Measurements from ENCODE around the gene COPZ1.

Gene COPZ1

GRCh38 chr12:54331461-54331860 lies 6.5 kb downstream of the COPZ1 start:
- Histone ChIP-seq H2AFZ (ENCODE audit: low read depth, low read length) (no peak overlapping the region), H3K36me3 (ENCODE audit: insufficient read depth, low read length) (peaks cover 11% of the 10 kb centered on the region), H3K27me3 (ENCODE audit: insufficient read depth, low read length) (no peaks in the 10 kb centered on the region), H3K4me1 (ENCODE audit: insufficient read depth, low read length) (no peaks in the 10 kb centered on the region), H3K9me3 (ENCODE audit: low read length) (no peaks in the 10 kb centered on the region), H3K4me3 (ENCODE audit: low read length) (no peak overlapping the region)

- Histone ChIP-seq H3K27me3 (ENCODE audit: insufficient read depth, low read length) (no peaks in the 10 kb centered on the region), H3K36me3 (ENCODE audit: insufficient read depth, low read length) (peaks cover 8% of the 10 kb centered on the region), H3K9me3 (ENCODE audit: low read length) (no peaks in the 10 kb centered on the region), H3K4me3 (ENCODE audit: low read length) (no peak overlapping the region), H2AFZ (ENCODE audit: low read depth, low read length) (no peak overlapping the region), H3K4me1 (ENCODE audit: insufficient read depth, low read length) (peaks cover 11% of the 10 kb centered on the region)
These were observed 8.6 kb downstream of the COPZ1 start for GRCh38 chr12:54333420-54334034.

- Histone ChIP-seq H3K4me1 (ENCODE audit: insufficient read depth, low read length) (peaks cover 27% of the 10 kb centered on the region), H3K36me3 (ENCODE audit: insufficient read depth, low read length) (peaks cover 12% of the 10 kb centered on the region), H3K4me3 (ENCODE audit: low read length) (no peak overlapping the region), H3K9me3 (ENCODE audit: low read length) (no peaks in the 10 kb centered on the region), H3K27me3 (ENCODE audit: insufficient read depth, low read length) (no peaks in the 10 kb centered on the region), H2AFZ (ENCODE audit: low read depth, low read length) (no peak overlapping the region)
These were observed 12.4 kb downstream of the COPZ1 start for GRCh38 chr12:54337280-54337842.

- no peaks in the 10 kb centered on the region for H3K9me3 ChIP-seq (ENCODE audit: low read length)
- no peak overlapping the region for H3K4me3 ChIP-seq (ENCODE audit: low read length)
- H3K4me1 ChIP-seq (ENCODE audit: insufficient read depth, low read length) = peaks cover 27% of the 10 kb centered on the region
- no peak overlapping the region for H2AFZ ChIP-seq (ENCODE audit: low read depth, low read length)
- H3K27me3 ChIP-seq (ENCODE audit: insufficient read depth, low read length) = no peaks in the 10 kb centered on the region
- peaks cover 18% of the 10 kb centered on the region for H3K36me3 ChIP-seq (ENCODE audit: insufficient read depth, low read length)
These were observed 13.1 kb downstream of the COPZ1 start for GRCh38 chr12:54337854-54338650.

GRCh38 chr12:54338698-54339296 lies 13.9 kb downstream of the COPZ1 start:
- H3K4me1 ChIP-seq (ENCODE audit: insufficient read depth, low read length) = peaks cover 27% of the 10 kb centered on the region
- H3K4me3 ChIP-seq (ENCODE audit: low read length) = no peak overlapping the region
- no peaks in the 10 kb centered on the region for H3K9me3 ChIP-seq (ENCODE audit: low read length)
- H2AFZ ChIP-seq (ENCODE audit: low read depth, low read length) = no peak overlapping the region
- no peaks in the 10 kb centered on the region for H3K27me3 ChIP-seq (ENCODE audit: insufficient read depth, low read length)
- peaks cover 26% of the 10 kb centered on the region for H3K36me3 ChIP-seq (ENCODE audit: insufficient read depth, low read length)

GRCh38 chr12:54340846-54341245 lies 15.9 kb downstream of the COPZ1 start:
- H3K27me3 ChIP-seq (ENCODE audit: insufficient read depth, low read length) = no peaks in the 10 kb centered on the region
- H3K36me3 ChIP-seq (ENCODE audit: insufficient read depth, low read length) = peaks cover 41% of the 10 kb centered on the region
- no peak overlapping the region for H2AFZ ChIP-seq (ENCODE audit: low read depth, low read length)
- H3K4me1 ChIP-seq (ENCODE audit: insufficient read depth, low read length) = peaks cover 27% of the 10 kb centered on the region
- no peak overlapping the region for H3K4me3 ChIP-seq (ENCODE audit: low read length)
- H3K9me3 ChIP-seq (ENCODE audit: low read length) = no peaks in the 10 kb centered on the region

- no peak overlapping the region for H3K4me3 ChIP-seq (ENCODE audit: low read length)
- peaks cover 46% of the 10 kb centered on the region for H3K36me3 ChIP-seq (ENCODE audit: insufficient read depth, low read length)
These were observed 16.7 kb downstream of the COPZ1 start for GRCh38 chr12:54341378-54342300.

GRCh38 chr12:54349036-54349435 lies 24.1 kb downstream of the COPZ1 start:
- peaks cover 43% of the 10 kb centered on the region for H3K4me1 ChIP-seq (ENCODE audit: insufficient read depth, low read length)
- no peaks in the 10 kb centered on the region for H3K27me3 ChIP-seq (ENCODE audit: insufficient read depth, low read length)
- no peak overlapping the region for H2AFZ ChIP-seq (ENCODE audit: low read depth, low read length)
- peaks cover 54% of the 10 kb centered on the region for H3K36me3 ChIP-seq (ENCODE audit: insufficient read depth, low read length)
- no peaks in the 10 kb centered on the region for H3K9me3 ChIP-seq (ENCODE audit: low read length)
- no peak overlapping the region for H3K4me3 ChIP-seq (ENCODE audit: low read length)

More at GRCh38 chr12:54341378-54342300, 16.7 kb downstream of the COPZ1 start:
- no peak overlapping the region for H2AFZ ChIP-seq (ENCODE audit: low read depth, low read length)
- H3K27me3 ChIP-seq (ENCODE audit: insufficient read depth, low read length) = no peaks in the 10 kb centered on the region
- no peaks in the 10 kb centered on the region for H3K9me3 ChIP-seq (ENCODE audit: low read length)
- peaks cover 27% of the 10 kb centered on the region for H3K4me1 ChIP-seq (ENCODE audit: insufficient read depth, low read length)

GRCh38 chr12:54349679-54350078 lies 24.7 kb downstream of the COPZ1 start:
- H3K36me3 ChIP-seq (ENCODE audit: insufficient read depth, low read length) = peaks cover 53% of the 10 kb centered on the region
- H3K4me1 ChIP-seq (ENCODE audit: insufficient read depth, low read length) = peaks cover 46% of the 10 kb centered on the region
- H2AFZ ChIP-seq (ENCODE audit: low read depth, low read length) = no peak overlapping the region
- H3K4me3 ChIP-seq (ENCODE audit: low read length) = no peak overlapping the region
- H3K9me3 ChIP-seq (ENCODE audit: low read length) = no peaks in the 10 kb centered on the region
- H3K27me3 ChIP-seq (ENCODE audit: insufficient read depth, low read length) = no peaks in the 10 kb centered on the region

- Histone ChIP-seq H3K4me1 (ENCODE audit: insufficient read depth, low read length) (peaks cover 56% of the 10 kb centered on the region), H3K4me3 (ENCODE audit: low read length) (no peak overlapping the region), H3K9me3 (ENCODE audit: low read length) (no peaks in the 10 kb centered on the region), H2AFZ (ENCODE audit: low read depth, low read length) (no peak overlapping the region), H3K36me3 (ENCODE audit: insufficient read depth, low read length) (peaks cover 43% of the 10 kb centered on the region), H3K27me3 (ENCODE audit: insufficient read depth, low read length) (no peaks in the 10 kb centered on the region)
These were observed 25.8 kb downstream of the COPZ1 start for GRCh38 chr12:54350743-54351142.

GRCh38 chr12:54351341-54351740 lies 26.4 kb downstream of the COPZ1 start:
- H3K4me3 ChIP-seq (ENCODE audit: low read length) = peak overlapping the region; percentile 49
- H3K27me3 ChIP-seq (ENCODE audit: insufficient read depth, low read length) = no peaks in the 10 kb centered on the region
- H3K9me3 ChIP-seq (ENCODE audit: low read length) = no peaks in the 10 kb centered on the region
- peaks cover 62% of the 10 kb centered on the region for H3K4me1 ChIP-seq (ENCODE audit: insufficient read depth, low read length)
- no peak overlapping the region for H2AFZ ChIP-seq (ENCODE audit: low read depth, low read length)
- peaks cover 39% of the 10 kb centered on the region for H3K36me3 ChIP-seq (ENCODE audit: insufficient read depth, low read length)

- Histone ChIP-seq H3K4me3 (ENCODE audit: low read length) (peak overlapping the region; percentile 49), H3K27me3 (ENCODE audit: insufficient read depth, low read length) (no peaks in the 10 kb centered on the region), H3K36me3 (ENCODE audit: insufficient read depth, low read length) (peaks cover 32% of the 10 kb centered on the region), H3K4me1 (ENCODE audit: insufficient read depth, low read length) (peaks cover 70% of the 10 kb centered on the region), H3K9me3 (ENCODE audit: low read length) (no peaks in the 10 kb centered on the region), H2AFZ (ENCODE audit: low read depth, low read length) (no peak overlapping the region)
These were observed 27.1 kb downstream of the COPZ1 start for GRCh38 chr12:54352022-54352531.

Measured in neuron (in vitro differentiated cells).